Muscle layer of duodenum (tissue), 2 donors: ENCODE results near the gene PYGB.

Experiments
- H3K27ac ChIP-seq: one replicate; pipeline ENCODE4 v1.7.0; 2013; ENCODE audit warnings: mild to moderate bottlenecking, low read length
- H3K27me3 ChIP-seq: one replicate; pipeline ENCODE4 v1.7.0; 2013; ENCODE audit warnings: low read depth, mild to moderate bottlenecking, control low read depth, low read length
- H3K36me3 ChIP-seq, 2 donors: one replicate each; pipeline ENCODE4 v1.7.0; 2013; ENCODE audit warnings: low read length in 2 of 2, control low read depth in 1 of 2, mild to moderate bottlenecking in 1 of 2; ENCODE audit not compliant: insufficient read depth in 2 of 2, control insufficient read depth in 1 of 2
- H3K4me1 ChIP-seq, 2 donors: one replicate each; pipeline ENCODE4 v1.7.0; 2013; ENCODE audit warnings: low read length in 2 of 2, mild to moderate bottlenecking in 2 of 2, control low read depth in 1 of 2, moderate library complexity in 1 of 2; ENCODE audit not compliant: insufficient read depth in 2 of 2, control insufficient read depth in 1 of 2
- H3K4me3 ChIP-seq, 2 donors: one replicate each; pipeline ENCODE4 v1.7.0; 2013; ENCODE audit warnings: low read length in 2 of 2, low read depth in 1 of 2, mild to moderate bottlenecking in 1 of 2
- H3K9me3 ChIP-seq, 2 donors: one replicate each; pipeline ENCODE4 v1.7.0; 2013; ENCODE audit warnings: low read length in 2 of 2, control low read depth in 1 of 2, mild to moderate bottlenecking in 1 of 2; ENCODE audit not compliant: control insufficient read depth in 1 of 2
- donor health status: healthy.

PYGB gene

DNA sequence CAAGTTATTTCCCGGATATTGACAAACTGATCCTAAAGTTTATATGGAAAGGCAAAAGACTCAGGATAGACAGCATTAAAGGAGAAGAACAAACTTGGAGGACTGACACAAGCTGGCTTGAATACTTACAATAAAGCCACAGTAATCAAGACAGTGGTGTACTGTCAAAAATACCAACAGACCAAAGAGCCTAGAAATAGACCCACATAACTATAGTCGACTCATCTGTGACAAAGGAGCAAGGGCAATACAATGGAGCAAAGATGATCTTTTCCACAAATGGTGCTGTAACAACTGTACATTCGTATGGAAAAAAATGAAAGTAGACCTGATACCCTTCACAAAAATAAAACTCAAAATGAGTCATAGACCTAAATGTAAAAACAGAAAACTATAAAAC, 96.7 kb downstream of the PYGB start:
- Histone ChIP-seq H3K27ac (no peak overlapping the region), H3K4me3 (no peak overlapping the region), H3K27me3 (no peaks in the 10 kb centered on the region), H3K9me3 (no peaks in the 10 kb centered on the region), H3K4me1 (no peaks in the 10 kb centered on the region), H3K36me3 (no peaks in the 10 kb centered on the region)

GRCh38 chr20:25345721-25346120, 97.8 kb downstream of the PYGB start:
- Histone ChIP-seq H3K4me1 (no peaks in the 10 kb centered on the region), H3K27ac (no peak overlapping the region)

DNA sequence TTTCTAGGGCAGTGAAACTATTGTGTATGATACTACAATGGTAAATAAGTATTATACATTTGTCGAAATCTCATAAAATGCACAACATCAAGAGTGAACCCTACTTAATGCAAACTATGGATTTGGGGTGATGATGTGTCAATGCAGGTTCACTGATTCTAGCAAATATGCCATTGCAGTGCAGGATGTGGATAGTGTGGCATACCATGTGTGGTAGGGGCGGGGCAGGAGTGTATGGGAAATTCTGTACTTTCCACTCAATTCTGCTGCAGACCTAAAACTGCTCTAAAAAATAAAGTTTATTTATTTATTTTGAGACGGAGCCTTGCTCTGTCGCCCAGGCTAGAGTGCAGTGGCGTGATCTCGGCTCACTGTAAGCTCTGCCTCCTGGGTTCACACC, 98.5 kb downstream of the PYGB start:
- no peak overlapping the region for H3K27ac ChIP-seq
- H3K4me3 ChIP-seq = no peak overlapping the region
- H3K27me3 ChIP-seq = no peaks in the 10 kb centered on the region
- no peaks in the 10 kb centered on the region for H3K36me3 ChIP-seq
- no peaks in the 10 kb centered on the region for H3K4me1 ChIP-seq
- H3K9me3 ChIP-seq = no peaks in the 10 kb centered on the region

More at GRCh38 chr20:25345721-25346120, 97.8 kb downstream of the PYGB start:
- H3K4me3 ChIP-seq = no peak overlapping the region
- no peaks in the 10 kb centered on the region for H3K27me3 ChIP-seq
- H3K9me3 ChIP-seq = no peaks in the 10 kb centered on the region
- H3K36me3 ChIP-seq = no peaks in the 10 kb centered on the region
